NCI-H146 treated with DMSO at 0.1 percent for 48 hours (cell line): ENCODE results near the gene POU2F1.
"Not testable (repeated sequence)": the region's sequence is repeated elsewhere in the genome, so short reads cannot be mapped to it uniquely, and the experiment has no call there.

Source experiments
- DNase-seq: peaks from one replicate; lab custom pipeline; 2025; ENCODE audit not compliant: unreplicated experiment; lab: John Stamatoyannopoulos, UW

The POU2F1 gene

DNA sequence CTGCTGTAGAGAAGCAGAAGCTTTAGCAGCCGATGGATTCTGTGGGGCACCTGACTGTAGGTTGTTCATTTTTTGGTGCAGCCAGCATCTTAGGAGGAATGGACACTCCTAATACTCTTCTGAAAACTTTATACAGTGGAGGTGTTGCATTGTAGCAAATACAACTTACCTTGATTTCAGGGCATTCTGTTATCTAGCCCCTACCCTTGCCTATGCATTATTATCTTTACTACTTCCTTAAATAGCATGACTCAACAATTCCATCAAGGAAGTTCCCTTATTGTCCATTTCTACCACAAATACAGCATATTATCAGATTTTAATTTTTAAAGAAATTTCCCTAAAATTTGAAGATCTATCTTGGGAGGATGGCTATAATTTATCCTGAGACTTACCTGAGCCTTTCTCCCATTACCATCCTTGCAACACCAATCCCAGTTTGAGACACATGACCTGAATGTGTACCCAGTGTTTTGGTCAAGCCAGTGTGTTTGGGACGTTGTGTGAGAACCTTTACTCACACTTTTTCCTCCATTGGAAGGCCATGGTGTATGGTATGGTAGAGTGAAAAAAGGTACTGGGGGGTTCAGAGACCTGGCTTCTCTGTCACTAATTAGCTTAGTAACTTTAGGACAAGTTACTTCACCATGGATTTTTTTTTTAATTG lies 9.2 kb downstream of the POU2F1 start:
- no peak for DNase-seq

DNA sequence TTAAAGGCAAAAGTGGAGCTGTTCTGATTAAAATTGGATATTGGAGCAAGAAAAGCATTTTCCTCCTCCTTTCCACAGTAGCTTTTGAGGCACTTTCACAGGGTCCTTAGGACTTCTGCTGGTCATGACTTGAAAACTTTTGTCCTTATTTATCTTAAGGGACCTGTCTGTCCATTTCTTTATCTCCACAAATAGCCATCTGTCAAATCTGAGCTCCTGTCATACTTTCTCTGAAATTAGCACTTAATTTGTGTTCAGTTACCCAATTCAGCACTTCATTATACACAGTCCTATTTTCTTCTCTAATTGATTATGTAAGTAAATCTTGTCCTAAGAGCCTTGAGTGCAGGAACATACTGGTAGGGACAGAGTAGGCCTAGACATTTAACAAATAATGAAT lies 9.8 kb downstream of the POU2F1 start:
- no peak for DNase-seq

DNA sequence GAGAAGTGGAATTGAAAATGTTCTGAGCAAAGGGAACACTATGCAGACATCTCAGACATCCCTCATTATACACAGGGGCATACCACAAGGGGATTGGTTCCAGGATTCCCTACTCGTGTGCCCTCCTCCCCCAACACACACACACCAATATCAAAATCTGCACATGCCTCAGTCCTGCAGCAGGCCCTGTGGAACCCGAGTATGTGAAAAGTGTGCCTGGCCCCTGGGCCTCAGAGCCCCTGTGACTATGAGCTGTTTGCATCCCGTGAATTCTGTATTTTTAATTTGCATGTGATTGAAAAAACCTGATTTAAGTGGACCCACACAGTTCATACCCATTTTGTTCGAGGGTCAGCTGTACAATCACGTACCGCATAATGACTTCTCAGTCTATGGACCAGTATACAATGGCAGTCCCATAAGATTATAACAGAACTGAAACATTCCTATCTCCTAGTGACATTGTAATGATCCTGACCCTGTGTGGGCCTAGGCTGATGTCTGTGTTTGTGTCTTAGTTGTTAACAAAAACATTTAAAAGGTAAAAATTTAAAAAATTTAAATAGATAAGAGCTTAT lies 11.3 kb downstream of the POU2F1 start:
- DNase-seq, result no peak

DNA sequence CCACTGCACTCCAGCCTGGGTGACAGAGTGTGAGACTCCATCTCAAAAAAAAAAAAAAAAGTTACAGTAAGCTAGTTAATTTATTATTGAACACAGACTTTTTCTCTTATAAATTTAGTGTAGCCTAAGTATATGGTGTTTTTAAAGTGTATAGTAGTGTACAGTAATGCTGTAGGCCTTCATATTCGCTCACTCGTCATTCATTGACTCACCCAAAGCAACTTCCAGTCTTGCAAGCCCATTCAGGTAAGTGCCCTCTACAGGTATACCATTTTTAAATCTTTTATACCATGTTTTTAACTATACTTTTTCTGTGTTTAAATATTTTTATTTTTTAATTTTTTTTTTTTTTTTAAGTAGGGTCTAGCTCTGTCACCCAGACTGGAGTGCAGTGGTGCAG lies 12.1 kb downstream of the POU2F1 start:
- DNase-seq, result no peak

DNA sequence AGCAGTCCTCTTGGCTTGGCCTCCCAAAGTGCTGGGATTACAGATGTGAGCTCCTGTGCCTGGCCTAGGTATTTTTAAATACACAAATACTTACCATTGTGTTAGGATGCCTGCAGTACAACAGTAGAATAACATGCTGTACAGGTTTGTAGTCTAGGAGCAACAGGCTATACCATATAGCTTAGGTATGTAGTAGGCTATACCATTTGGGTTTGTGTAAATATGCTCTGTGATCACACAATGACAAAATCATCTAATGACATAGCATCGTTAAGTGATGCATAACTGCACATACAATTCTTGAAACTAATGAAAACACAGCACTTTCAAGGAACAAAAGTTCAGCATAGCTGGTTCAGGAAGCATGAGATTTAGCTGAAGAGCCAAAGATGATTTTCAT lies 12.7 kb downstream of the POU2F1 start:
- DNase-seq, result no peak

DNA sequence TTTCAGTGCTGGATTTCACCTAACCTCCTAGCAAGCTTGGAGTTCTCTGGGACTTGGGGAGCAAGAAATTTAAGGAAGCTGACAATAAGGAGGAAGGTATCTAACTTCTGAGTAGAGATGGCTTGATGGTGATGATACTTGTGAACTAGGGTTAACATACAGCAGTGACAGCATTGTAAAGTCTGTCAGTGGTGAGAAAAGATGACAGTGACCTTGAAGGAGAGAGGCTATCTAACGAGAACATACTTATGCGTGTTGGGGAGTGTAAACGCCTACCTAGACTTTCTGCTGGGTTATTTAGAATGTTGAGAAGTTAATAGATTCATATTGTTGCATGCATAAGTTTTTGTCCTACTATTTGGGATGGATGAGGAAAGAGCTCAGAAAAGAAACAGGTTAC lies 16.3 kb downstream of the POU2F1 start:
- DNase-seq, result no peak

DNA sequence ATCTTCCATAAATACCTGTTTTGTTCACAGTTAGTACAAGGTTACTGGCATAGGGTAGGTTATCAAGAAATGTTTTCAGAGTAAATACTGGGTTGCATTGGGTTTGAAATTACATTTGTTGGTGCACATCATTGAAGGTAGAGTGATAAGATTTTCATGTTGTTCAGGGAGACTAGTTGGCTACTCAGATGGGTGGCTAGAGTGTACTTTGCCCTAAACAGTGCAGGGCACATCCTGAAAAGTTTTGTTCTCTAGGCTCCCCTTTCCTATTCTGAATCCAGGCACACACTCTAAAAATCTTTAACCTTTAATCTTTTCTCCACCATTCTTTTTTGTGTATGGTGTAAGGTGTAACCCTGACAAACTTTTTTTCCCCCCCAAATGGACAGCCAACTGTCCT lies 18.0 kb downstream of the POU2F1 start:
- no peak for DNase-seq

DNA sequence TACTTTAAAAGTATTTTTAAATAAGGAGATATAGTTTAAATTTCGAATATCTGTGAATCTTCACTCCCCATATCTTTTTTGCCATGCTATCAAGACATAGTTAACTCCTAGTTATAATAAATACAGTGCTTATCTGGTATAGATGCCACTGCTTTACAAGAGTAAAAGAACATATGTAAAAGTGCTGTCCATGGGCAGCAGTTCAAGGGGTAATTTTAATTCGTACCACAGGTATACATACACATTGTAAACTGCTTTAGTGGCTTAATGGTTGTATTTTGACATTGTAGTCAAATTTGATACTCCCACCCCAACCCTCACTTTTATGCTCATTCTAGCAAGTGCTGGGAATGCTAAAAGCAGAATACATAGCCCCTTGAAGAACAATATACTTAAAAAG lies 18.6 kb downstream of the POU2F1 start:
- DNase-seq, result no peak

DNA sequence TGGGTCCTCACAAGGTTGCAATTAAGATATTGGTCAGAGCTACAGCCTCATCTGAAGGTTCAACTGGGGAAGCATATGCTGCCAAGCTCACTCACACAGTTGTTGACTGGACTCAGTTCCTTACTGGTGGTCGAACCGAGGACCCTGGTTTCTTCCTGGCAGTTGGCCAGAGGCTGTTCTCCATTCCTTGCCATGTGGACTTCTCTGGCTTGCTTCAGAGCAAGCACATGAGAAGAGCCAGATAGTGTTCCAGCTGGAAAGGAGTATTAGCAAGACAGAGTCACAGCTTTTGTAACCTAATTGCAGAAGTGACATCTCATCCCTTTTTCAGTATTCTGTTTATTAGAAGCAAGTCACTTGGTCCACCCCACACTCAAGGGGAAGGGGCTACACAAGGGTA lies 23.6 kb downstream of the POU2F1 start:
- no peak for DNase-seq

DNA sequence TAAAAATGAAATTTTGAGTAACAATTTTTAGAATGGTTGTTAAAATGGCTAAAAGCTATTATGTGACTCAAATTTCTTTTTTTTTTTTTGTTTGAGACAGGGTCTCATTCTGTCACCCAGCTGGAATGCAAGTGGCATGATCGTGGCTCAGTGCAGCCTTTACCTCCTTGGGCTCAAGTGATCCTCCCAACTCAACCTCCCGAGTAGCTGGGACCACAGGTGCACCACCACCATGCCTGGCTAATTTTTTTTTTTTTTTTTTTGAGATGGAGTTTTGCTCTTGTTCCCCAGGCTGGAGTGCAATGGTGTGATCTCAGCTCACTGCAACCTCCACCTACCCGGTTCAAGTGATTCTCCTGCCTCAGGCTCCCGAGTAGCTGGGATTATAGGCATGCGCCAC lies 24.5 kb downstream of the POU2F1 start:
- DNase-seq, result not testable (repeated sequence)

DNA sequence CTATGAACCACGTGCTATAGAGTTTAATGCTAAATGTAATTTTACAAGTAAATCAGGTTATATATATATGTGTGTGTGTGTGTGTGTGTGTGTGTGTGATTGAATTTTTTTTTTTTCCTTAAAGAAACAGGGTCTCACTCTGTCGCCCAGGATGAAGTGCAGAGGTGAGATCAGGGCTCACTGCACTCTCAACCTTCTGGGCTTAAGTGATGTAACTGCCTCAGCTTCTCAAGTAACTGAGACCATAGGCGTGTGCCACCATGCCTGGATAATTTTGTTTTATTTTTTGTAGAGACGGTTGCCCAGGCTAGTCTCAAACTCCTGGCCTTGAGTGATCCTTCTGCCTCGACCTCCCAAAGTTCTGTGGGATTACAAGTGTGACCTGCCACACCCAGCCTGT lies 26.3 kb downstream of the POU2F1 start:
- DNase-seq, result no peak

DNA sequence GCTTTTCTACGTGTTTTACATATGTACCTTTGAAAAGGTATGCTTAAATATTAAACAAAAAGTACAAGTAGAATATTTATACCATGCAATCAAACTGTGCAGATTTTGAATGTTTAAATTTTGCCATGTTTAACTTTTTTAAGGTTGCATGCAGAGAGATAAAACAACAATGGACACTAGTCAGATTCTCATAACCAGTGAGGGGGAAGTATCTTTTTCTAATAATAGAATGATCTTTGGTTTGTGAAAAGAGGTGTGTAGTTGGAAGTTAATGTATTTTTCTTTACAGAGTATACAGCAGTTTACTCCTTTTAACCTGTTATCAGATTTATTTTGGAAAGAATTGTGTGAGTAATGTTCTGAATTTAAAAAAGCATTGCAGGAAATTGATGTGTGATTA lies 27.1 kb downstream of the POU2F1 start:
- no peak for DNase-seq

DNA sequence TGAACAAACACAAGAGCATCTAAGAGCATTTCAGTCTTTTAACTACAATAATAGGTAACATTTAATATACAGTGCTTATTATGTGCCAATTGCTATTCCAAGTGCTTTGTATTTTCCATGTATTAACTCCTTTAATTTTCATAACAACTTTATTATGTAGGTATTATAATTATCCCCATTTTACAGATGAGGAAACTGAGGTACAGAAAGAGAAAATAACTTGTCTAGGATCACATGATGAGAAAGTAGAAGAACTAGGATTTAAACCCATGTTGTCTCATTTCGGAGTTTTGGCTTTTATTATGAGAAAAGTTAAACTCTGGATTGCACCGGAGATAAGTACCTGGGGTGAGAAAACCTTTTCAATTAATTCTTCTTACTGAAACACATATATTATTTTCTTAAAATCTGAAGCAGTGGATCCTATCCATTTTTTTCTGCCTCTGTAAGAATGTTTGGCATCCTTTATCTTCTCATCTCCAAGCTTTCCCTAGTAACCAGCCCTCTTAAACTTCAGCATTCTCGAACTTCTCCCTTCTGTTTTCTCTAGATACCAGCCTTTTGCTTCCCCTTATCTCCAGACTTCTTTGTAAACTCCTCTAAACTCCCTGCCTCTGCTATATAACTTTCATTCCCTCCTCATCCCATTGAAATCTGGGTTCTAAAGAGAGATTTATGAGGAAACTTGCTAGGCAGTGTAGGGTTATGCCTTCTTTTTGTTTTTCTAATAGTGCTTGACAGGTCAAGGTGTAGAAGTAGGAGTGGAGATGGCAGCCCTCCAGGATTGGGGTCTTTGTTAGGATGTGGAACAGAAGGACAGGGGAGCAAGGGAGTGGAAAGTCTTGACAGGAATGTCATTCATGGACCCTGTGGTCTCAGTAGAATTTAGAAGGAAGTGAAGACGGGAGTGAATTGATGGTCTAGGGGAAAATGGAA lies 28.3 kb downstream of the POU2F1 start:
- no peak for DNase-seq

DNA sequence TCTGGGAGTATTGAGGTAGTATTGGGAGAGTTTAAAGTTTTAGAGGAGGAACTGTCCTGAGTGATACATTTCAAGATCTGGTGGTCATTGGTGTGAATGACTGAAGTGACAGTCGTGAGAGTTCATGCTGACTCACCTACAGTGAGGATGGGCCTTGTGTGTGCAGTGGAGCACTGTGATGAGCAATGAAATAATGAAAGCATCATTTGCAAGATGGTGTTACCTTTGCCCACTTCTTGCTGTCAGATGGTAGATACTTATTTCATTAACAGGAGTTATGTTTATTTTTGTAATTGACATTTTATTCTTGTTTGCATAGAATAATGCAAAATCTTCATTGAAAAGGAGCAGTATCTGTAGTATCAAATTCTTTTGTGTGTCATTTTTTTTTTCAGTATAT lies 29.0 kb downstream of the POU2F1 start:
- no peak for DNase-seq

DNA sequence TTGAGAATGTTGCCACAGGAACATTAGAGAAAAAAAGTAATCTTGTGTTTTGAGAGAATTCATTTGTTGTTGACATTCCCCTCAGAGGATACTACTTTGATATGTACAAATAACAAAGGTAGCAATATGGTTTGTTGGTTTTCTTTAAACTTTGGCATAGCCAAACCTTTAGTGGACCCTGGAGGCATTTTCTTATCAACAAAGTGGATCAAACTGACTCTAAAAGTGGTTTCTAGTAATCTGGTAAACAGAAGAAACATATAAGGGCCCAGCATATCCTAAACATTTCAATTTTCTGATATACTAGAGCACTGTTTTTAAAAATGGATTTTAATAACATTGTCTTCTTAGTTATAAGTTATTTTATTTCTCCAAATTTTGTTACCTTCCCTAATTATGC lies 29.8 kb downstream of the POU2F1 start:
- no peak for DNase-seq

DNA sequence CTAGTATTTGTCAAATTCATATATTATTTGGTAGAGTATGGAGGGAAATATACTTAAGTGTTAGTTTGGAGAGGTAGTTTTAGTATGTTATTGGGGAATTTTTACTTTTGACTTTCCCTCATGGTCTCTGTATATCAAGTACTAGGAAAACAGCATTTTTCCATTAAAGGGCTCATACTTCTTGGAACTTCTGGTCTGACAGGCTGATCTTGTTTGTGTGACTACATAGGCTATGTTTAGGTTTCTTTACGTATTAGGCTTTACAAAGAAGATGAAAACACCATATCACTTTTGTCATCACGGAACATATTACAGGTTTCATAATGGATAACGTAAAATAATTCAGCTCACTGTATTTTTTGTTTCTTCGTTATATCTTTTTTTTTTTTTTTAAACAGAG lies 30.8 kb downstream of the POU2F1 start:
- no peak for DNase-seq

DNA sequence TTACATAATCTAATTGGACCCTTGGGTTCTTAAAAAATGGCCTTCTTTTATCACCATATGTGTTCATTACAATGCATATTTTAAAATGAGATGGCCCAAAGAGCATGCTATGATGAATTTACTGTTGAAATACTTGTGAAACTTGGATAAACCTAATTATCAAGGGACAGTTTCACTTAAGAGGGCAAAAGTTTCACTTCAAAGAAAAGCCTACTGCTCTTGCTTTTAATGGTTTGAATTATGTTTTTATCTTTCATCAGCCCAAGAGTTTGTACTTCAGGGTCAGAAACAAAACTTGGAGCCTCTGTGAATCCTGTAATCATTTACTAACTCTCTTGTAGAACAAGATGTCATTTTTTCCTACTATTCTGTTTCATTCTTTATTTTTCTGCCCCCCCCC lies 32.3 kb downstream of the POU2F1 start:
- no peak for DNase-seq

DNA sequence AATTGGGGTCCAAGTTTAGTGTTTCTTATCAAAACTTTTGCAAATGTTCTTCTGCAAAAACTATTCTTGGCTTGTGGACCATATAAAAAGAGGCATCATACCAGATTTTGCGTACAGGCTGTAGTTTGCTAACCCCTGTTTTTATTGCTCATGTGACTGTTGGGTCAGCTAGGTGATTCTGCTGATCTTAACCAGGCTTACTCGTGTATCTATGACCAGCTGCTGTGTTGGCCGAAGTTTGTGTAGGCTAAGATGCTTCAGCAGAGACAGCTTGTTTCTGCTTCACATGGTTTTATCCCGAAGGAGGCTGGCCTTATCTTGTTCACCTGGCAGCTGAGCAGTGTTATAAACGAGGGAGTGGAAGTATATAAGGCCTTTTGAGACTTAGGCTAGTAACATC lies 38.2 kb downstream of the POU2F1 start:
- no peak for DNase-seq

DNA sequence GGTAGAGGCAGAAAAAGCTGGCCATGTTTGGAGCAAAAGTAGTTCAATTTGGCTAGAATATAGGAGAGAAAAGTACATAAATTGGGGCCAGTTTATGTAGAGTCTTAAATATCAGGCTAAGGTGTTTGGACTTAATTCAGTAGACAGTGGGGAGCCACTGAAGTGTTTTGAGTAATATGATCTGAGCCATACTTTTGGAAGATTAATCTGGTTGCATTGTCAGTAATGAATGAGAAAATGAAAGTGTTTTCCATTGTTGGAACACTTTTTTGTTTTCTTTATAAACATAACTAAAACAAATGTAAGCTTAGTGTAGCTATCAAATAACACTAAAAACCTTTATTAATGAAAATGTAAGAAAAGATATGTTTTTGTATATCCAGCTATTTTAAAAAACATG lies 42.1 kb downstream of the POU2F1 start:
- no peak for DNase-seq

DNA sequence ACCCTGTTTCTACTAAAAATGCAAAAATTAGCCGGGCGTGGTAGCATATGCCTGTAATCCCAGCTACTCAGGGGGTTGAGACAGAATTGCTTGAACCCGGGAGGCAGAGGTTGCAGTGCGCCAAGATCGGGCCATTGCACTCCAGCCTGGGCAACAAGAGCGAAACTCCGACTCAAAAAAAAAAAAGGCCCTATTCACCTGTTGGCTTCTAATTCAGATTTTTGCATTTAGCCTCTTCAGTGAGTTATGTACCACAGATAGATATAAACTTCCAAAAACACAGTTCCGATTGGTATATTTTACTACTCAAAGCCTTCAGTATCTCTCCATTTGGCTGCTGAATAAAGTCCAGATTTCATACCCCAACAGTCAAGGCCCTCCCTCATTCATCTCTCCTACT lies 42.7 kb downstream of the POU2F1 start:
- no peak for DNase-seq

DNA sequence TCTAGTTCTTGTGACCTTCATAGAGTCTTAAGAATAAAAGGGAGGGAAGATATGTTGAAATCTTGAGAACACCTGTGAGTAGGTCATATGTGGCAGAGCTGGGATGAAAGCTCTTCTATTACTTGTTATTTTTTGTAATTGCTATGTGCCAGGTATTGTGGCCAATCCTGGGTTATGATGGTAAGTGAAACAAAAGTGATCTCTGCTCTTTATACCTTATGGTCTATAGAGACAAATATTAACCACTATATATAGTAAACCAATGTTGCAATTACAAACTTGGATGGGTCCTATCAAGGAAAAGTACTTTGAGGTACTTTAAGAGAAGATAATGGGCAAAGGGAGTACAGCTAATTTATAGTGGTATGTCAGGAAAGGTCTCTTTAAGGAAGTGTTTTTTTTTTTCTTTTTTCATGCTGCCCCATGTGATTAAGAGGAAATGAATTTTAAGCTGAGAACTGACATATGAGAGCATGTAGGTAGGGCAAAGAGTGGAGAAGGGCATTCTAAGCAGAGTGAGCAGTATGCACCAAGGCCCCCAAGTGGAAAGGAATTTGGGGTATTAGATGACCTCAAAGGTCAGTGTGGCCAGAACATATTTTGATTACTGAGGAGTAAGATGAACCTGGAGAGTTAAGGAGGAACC lies 43.3 kb downstream of the POU2F1 start:
- DNase-seq, result no peak

DNA sequence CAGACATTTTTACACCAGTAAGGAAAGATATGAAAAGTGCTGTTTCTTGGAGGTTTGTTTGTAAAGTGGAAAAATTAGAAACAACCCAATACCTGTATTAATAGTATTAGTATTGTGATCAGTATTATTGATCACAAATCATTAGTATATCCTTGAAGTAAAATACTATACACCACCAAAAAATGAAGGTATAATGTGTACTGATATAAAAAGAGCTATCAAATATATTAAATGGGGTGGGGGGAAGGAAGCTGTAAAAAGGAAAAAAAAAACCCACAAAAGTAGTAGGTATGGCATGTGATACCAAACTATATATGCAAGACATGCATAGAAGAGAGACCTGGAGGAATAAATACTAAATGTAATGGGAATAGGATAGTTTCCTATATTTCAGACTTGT lies 46.3 kb downstream of the POU2F1 start:
- no peak for DNase-seq
